Smooth muscle cell of the pulmonary artery (primary cell): ENCODE measurements around the gene MPRIP. TPM values are rescaled to one million over a fixed set of nuclear protein-coding genes. Genes with fewer than 3 reads are reported as not detected.

Source experiments
- total RNA-seq: library from RNA; depleted of rRNA; stranded (reverse); fragments of >200 nt; gene quantifications from 2 replicates; pipeline ENCODE4 v1.2.3, GENCODE V29; 2014

MPRIP gene
- total RNA-seq, result 178 and 204 TPM in 2 replicates

GRCh38 chr17:17042384-17042736 lies at the start of gene MPRIP:
Gene MPRIP, plus strand, starts transcription at chr17:17042457. Its CDS starts 392 bp downstream, at chr17:17042849.

GRCh38 chr17:17206124-17206912 lies 164.1 kb downstream of the MPRIP start, which contains the start of gene PLD6:
Gene PLD6, minus strand, starts transcription at chr17:17206333. Its CDS starts 47 bp downstream, at chr17:17206286.

GRCh38 chr17:17237026-17237799 lies 195.0 kb downstream of the MPRIP start, which contains the start of gene FLCN:
Gene FLCN, minus strand, starts transcription at chr17:17237168. Its CDS starts 9,031 bp downstream, at chr17:17228137.

Other genes with a start within 250 kb of the MPRIP start
- not detected in 2 replicates for gene TNFRSF13B, start 70.3 kb upstream of the MPRIP start, total RNA-seq
- gene PLD6, start 163.9 kb downstream of the MPRIP start, total RNA-seq, result 2.4 and 5.4 TPM in 2 replicates
- gene FLCN, start 194.7 kb downstream of the MPRIP start, total RNA-seq, result 66.1 and 76.5 TPM in 2 replicates
- 53.7 and 62.4 TPM in 2 replicates for gene COPS3, start 238.8 kb downstream of the MPRIP start, total RNA-seq